ENCODE measurements around the gene GNA12. TPM values are rescaled to one million over a fixed set of nuclear protein-coding genes. Genes with fewer than 3 reads are reported as not detected.

Gene GNA12
- total RNA-seq, 4 donors from 2014 or later: 7.6 to 8.4 (median 8.1) TPM

- Histone ChIP-seq H3K4me3 (peak overlapping the region in 2 of 4 donors; percentile 2 to 13), H3K9me3 (no peaks in the 10 kb centered on the region), H3K27me3 (no peaks in the 10 kb centered on the region), H3K4me1 (peaks cover 13 to 21% of the 10 kb centered on the region in 2 donors), H3K27ac (peak overlapping the region; percentile 38 to 72 (median 58)), H3K36me3 (peaks cover 0 to 21% of the 10 kb centered on the region in 2 donors)
- DNase-seq (peak; percentile 32 to 67), ATAC-seq (peak; percentile 75 to 78)
- in situ Hi-C loops (cut with MboI; ENCODE audit: low sequenced_read_pairs in 4 of 4): no loop called here
- intact Hi-C loops (cut with DNase I; ENCODE audit: low total_unique reads): loop anchor here (5.0 kb wide), 1 partner anchor 34 kb away; no protein-coding TSS in a partner anchor
- TF ChIP-seq CTCF (IDR thresholded peaks at IDR 0.05 in 4 of 5, conservative IDR thresholded peaks at IDR 0.05 in 1 of 5): no peak
- TF ChIP-seq POLR2A (IDR thresholded peaks at IDR 0.05): no peak
These were observed 47.5 kb downstream of the GNA12 start for GRCh38 chr7:2796358-2797352.

- peak overlapping the region in 2 of 4 donors; percentile 2 to 13 for H3K4me3 ChIP-seq
- peaks cover 0 to 21% of the 10 kb centered on the region in 2 donors for H3K36me3 ChIP-seq
- in situ Hi-C loops (cut with MboI; ENCODE audit: low sequenced_read_pairs in 4 of 4) (no loop called here), intact Hi-C loops (cut with DNase I; ENCODE audit: low total_unique reads) (loop anchor here (5.0 kb wide), 1 partner anchor 34 kb away; no protein-coding TSS in a partner anchor)
- H3K27ac ChIP-seq: peak overlapping the region; percentile 38 to 72 (median 58)
- no peaks in the 10 kb centered on the region for H3K9me3 ChIP-seq
- ATAC-seq (no peak), DNase-seq (no peak)
- H3K27me3 ChIP-seq: no peaks in the 10 kb centered on the region
- H3K4me1 ChIP-seq: peaks cover 13 to 15% of the 10 kb centered on the region in 2 donors
- TF ChIP-seq CTCF (IDR thresholded peaks at IDR 0.05 in 4 of 5, conservative IDR thresholded peaks at IDR 0.05 in 1 of 5) (no peak), POLR2A (IDR thresholded peaks at IDR 0.05) (no peak)
These were observed 48.2 kb downstream of the GNA12 start for GRCh38 chr7:2795906-2796305.

- in situ Hi-C loops (cut with MboI; ENCODE audit: low sequenced_read_pairs in 4 of 4) (no loop called here), intact Hi-C loops (cut with DNase I; ENCODE audit: low total_unique reads) (loop anchor here (5.0 kb wide), 1 partner anchor 33 kb away; no protein-coding TSS in a partner anchor)
- Histone ChIP-seq H3K27me3 (no peaks in the 10 kb centered on the region), H3K9me3 (no peaks in the 10 kb centered on the region), H3K4me1 (peaks cover 13 to 15% of the 10 kb centered on the region in 2 donors), H3K27ac (no peak overlapping the region), H3K4me3 (no peak overlapping the region), H3K36me3 (peaks cover 0 to 21% of the 10 kb centered on the region in 2 donors)
- DNase-seq (no peak), ATAC-seq (no peak)
- TF ChIP-seq POLR2A (IDR thresholded peaks at IDR 0.05): no peak
- no peak for TF ChIP-seq CTCF (IDR thresholded peaks at IDR 0.05 in 4 of 5, conservative IDR thresholded peaks at IDR 0.05 in 1 of 5)
These were observed 49.1 kb downstream of the GNA12 start for GRCh38 chr7:2794836-2795636.

GRCh38 chr7:2792856-2793487, 51.1 kb downstream of the GNA12 start:
- Histone ChIP-seq H3K27ac (no peak overlapping the region), H3K27me3 (no peaks in the 10 kb centered on the region), H3K36me3 (peaks cover 0 to 21% of the 10 kb centered on the region in 2 donors), H3K9me3 (no peaks in the 10 kb centered on the region), H3K4me3 (no peak overlapping the region), H3K4me1 (peaks cover 15 to 17% of the 10 kb centered on the region in 2 donors)
- in situ Hi-C loops (cut with MboI; ENCODE audit: low sequenced_read_pairs in 4 of 4) (no loop called here), intact Hi-C loops (cut with DNase I; ENCODE audit: low total_unique reads) (no loop called here)
- ATAC-seq (no peak), DNase-seq (no peak)
- TF ChIP-seq POLR2A (IDR thresholded peaks at IDR 0.05): no peak
- TF ChIP-seq CTCF (IDR thresholded peaks at IDR 0.05 in 4 of 5, conservative IDR thresholded peaks at IDR 0.05 in 1 of 5): no peak
